ENCODE results near the gene SPECC1L.
A peak's percentile ranks its signal among the peaks of the same experiment; 100 is the strongest.

SPECC1L gene

GRCh38 chr22:24430431-24431308, 160.0 kb downstream of the SPECC1L start:
- DNase-seq (ENCODE audit: low spot score), result no peak

- DNase-seq (ENCODE audit: low spot score), result no peak
Observed at GRCh38 chr22:24431309-24432034, 160.8 kb downstream of the SPECC1L start.

DNA sequence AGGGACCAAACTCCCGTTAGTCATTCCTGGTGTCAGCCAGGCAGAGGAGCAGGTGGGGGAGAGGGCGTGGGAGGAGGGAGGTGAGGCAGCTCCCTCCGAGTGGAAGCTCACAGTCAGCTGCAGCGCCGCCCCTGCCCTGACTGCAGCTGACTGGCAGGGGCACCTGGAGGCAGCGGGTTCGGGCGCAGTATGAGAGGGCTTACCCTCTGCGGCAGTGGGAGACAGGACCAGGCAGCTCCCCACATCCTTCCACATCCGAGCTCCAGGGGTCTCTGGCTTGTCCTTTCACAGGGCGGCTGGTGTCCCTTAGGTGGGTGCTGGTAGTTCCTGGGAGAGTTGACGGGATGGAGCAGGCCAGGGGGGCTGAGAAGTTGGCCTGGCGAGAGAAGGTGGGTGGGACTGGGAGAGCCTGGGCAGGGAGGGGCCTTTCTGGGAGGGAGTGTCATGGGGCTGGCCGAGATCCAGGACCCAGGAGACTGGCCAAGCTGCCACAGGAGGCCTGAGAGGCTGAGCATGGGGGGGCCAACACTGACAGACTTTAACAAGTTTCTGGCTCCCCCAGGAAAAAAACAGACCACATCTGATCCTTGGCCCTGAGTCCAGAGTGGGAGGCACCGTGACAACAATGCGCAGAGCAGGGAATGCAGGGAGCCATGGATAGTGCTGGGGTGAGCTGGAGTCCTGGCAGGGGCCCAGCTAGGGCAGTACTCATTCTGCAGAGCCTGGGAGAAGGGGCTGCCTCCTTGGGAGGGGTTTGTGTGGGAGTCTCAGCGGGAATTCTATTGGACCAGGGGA, 161.6 kb downstream of the SPECC1L start:
- DNase-seq (ENCODE audit: low spot score), result peak; percentile 76

DNA sequence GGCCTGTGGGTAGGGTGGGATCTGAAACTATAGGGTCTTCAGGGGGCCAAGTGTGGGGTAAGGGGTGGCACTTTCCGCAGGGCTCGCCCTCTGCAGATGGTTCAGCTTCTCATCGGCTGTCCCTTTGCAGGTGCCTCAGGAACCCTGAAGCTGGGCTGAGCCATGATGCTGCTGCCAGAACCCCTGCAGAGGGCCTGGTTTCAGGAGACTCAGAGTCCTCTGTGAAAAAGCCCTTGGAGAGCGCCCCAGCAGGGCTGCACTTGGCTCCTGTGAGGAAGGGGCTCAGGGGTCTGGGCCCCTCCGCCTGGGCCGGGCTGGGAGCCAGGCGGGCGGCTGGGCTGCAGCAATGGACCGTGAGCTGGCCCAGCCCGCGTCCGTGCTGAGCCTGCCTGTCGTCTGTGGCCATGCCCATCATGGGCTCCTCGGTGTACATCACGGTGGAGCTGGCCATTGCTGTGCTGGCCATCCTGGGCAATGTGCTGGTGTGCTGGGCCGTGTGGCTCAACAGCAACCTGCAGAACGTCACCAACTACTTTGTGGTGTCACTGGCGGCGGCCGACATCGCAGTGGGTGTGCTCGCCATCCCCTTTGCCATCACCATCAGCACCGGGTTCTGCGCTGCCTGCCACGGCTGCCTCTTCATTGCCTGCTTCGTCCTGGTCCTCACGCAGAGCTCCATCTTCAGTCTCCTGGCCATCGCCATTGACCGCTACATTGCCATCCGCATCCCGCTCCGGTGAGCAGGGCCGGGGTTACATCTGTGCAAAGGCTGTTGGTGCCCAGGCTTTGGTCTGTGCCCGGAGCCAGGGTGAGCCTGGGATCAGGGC, 162.6 kb downstream of the SPECC1L start:
- DNase-seq (ENCODE audit: low spot score), result no peak

DNA sequence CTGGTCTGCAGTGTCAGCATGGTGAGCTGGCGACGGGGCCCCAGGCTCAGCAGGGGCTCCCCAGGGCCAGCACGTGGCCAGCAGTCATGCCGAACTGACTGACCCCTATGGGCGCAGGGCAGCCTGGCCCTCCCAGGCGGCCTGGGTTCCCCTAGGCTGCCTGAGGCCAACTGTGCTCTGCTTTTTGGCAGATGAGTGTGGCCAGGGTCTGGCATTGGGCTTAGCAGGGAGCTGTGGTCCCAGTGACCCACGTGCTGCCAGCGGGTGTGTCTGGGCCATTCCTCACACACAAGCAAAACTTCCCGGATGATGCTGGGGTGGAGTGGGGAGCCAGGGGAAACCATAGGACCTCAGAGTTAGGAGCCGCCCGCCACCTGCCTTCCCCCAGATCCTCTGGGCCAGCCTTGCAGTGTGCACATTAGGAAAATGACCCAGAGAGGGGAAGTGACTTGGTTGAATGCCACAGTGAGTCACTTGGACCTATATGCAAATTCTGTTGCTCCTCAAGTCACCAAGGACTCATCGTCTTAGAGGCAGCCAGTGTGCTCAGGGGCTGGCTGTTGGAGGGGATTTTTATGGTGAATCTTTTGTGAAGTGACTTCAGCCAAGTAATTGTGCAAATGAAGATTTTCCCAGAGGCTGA, 163.3 kb downstream of the SPECC1L start:
- no peak for DNase-seq (ENCODE audit: low spot score)

GRCh38 chr22:24434471-24435322, 164.1 kb downstream of the SPECC1L start:
- DNase-seq (ENCODE audit: low spot score), result no peak

DNA sequence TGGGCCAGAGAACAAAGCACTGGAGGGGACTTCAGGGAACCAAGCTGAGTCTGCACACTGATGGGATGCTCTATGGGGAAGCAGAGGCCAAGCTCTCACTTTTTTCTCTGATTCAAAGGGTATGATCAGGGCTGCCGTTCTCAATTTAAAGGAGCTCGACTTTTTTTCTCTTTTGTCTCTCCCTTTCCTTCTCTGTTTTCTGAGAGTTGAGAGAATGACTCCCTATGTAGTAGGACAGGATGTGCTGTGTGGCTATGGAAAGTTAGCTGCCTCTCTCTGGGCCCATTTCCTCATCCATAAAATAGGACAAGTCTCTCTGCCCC, 164.7 kb downstream of the SPECC1L start:
- no peak for DNase-seq (ENCODE audit: low spot score)

GRCh38 chr22:24435861-24436371, 165.3 kb downstream of the SPECC1L start:
- DNase-seq (ENCODE audit: low spot score), result no peak

GRCh38 chr22:24436553-24436952, 165.9 kb downstream of the SPECC1L start:
- DNase-seq (ENCODE audit: low spot score), result no peak

DNA sequence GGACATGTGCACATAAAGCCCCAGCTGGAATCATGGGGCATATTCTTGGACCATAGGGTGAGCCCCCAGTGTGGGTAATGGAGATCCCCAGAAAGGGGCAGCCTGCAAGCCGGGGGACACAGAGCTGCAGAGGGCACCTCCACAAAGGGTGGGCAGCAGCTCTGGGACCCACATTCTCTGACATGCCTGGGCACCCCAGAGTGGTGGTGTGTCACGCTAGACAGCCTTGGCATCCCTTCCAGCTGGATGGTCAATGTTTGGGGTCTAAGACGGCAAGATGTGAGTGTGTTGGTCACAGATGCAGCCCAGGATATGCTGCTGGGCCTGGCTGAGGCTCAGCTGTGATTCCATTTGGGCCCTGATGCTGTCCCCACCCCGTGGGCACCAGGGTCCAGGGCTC, 166.5 kb downstream of the SPECC1L start:
- no peak for DNase-seq (ENCODE audit: low spot score)

DNA sequence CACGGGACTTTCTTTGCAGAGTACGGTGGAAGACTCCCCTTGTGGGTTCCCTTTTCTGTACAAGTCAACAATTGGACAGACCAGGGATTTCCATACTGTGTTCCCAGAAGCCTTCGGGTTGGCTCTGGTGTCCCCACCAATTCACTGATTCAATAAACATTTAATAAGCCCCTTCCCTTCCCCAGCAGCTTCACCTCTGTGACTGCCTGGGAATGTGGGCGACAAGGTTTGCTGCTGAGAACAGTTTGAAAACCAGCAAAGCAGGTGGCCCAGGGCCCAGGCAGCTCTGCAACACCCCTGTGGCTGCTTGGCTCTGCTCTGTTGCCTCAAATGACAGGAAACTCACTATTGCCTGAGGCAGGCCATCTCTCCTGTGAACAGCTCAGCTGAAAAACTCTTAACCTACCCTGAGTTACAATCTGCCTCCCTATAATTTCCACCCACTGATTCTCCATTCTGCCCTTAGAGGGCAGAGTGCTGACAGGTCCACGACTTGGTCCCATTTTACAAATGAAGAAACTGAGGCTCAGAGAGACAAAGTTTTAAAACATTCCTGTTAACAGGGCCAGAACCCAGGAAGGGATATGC, 167.2 kb downstream of the SPECC1L start:
- no peak for DNase-seq (ENCODE audit: low spot score)

GRCh38 chr22:24440270-24440717, 169.7 kb downstream of the SPECC1L start:
- no peak for DNase-seq (ENCODE audit: low spot score)

DNA sequence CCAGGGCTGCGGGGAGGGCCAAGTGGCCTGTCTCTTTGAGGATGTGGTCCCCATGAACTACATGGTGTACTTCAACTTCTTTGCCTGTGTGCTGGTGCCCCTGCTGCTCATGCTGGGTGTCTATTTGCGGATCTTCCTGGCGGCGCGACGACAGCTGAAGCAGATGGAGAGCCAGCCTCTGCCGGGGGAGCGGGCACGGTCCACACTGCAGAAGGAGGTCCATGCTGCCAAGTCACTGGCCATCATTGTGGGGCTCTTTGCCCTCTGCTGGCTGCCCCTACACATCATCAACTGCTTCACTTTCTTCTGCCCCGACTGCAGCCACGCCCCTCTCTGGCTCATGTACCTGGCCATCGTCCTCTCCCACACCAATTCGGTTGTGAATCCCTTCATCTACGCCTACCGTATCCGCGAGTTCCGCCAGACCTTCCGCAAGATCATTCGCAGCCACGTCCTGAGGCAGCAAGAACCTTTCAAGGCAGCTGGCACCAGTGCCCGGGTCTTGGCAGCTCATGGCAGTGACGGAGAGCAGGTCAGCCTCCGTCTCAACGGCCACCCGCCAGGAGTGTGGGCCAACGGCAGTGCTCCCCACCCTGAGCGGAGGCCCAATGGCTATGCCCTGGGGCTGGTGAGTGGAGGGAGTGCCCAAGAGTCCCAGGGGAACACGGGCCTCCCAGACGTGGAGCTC, 170.2 kb downstream of the SPECC1L start:
- no peak for DNase-seq (ENCODE audit: low spot score)

DNA sequence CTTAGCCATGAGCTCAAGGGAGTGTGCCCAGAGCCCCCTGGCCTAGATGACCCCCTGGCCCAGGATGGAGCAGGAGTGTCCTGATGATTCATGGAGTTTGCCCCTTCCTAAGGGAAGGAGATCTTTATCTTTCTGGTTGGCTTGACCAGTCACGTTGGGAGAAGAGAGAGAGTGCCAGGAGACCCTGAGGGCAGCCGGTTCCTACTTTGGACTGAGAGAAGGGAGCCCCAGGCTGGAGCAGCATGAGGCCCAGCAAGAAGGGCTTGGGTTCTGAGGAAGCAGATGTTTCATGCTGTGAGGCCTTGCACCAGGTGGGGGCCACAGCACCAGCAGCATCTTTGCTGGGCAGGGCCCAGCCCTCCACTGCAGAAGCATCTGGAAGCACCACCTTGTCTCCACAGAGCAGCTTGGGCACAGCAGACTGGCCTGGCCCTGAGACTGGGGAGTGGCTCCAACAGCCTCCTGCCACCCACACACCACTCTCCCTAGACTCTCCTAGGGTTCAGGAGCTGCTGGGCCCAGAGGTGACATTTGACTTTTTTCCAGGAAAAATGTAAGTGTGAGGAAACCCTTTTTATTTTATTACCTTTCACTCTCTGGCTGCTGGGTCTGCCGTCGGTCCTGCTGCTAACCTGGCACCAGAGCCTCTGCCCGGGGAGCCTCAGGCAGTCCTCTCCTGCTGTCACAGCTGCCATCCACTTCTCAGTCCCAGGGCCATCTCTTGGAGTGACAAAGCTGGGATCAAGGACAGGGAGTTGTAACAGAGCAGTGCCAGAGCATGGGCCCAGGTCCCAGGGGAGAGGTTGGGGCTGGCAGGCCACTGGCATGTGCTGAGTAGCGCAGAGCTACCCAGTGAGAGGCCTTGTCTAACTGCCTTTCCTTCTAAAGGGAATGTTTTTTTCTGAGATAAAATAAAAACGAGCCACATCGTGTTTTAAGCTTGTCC, 171.0 kb downstream of the SPECC1L start:
- no peak for DNase-seq (ENCODE audit: low spot score)

GRCh38 chr22:24442352-24442744, 171.7 kb downstream of the SPECC1L start:
- DNase-seq (ENCODE audit: low spot score), result no peak

- no peak for DNase-seq (ENCODE audit: low spot score)
Observed at GRCh38 chr22:24443668-24444067, 173.0 kb downstream of the SPECC1L start.

GRCh38 chr22:24444251-24444650, 173.6 kb downstream of the SPECC1L start:
- no peak for DNase-seq (ENCODE audit: low spot score)
